Astrocyte (in vitro differentiated cells and primary cell): Measurements from ENCODE around the gene RBM24.

Source experiments
- EZH2 ChIP-seq: IDR thresholded peaks from 2 replicates; pipeline ENCODE4 v1.6.1; 2012; ENCODE audit warnings: mild to moderate bottlenecking, low read length, inconsistent platforms; ENCODE audit not compliant: insufficient read depth
- TF ChIP-seq, protein P1 (sequence below): IDR thresholded peaks from 2 replicates; pipeline ENCODE4 v1.5.1; 2011; ENCODE audit warnings: low read depth, mild to moderate bottlenecking, inconsistent platforms, low read length, moderate library complexity; ENCODE audit not compliant: insufficient read depth

DNA sequence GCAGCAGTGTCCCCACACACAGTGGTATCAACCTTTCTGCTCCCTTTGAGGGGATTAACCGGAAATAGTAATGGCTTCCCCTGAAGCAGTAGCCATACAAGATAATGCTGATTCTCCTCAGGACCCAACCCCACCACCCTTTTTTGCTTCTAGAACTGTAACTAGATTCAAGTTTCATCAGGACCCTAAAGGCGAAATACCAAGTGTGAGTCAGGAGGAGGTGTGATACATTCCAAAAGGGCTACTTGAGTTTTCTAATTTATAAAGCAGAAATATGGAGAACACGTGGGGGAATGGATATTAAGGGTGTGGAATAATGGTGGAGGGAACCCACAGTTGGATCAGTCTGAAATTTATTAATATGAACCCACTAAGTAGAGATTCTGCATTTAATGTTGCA is 60.7 kb downstream of the RBM24 start:
- TF ChIP-seq, protein P1, sequence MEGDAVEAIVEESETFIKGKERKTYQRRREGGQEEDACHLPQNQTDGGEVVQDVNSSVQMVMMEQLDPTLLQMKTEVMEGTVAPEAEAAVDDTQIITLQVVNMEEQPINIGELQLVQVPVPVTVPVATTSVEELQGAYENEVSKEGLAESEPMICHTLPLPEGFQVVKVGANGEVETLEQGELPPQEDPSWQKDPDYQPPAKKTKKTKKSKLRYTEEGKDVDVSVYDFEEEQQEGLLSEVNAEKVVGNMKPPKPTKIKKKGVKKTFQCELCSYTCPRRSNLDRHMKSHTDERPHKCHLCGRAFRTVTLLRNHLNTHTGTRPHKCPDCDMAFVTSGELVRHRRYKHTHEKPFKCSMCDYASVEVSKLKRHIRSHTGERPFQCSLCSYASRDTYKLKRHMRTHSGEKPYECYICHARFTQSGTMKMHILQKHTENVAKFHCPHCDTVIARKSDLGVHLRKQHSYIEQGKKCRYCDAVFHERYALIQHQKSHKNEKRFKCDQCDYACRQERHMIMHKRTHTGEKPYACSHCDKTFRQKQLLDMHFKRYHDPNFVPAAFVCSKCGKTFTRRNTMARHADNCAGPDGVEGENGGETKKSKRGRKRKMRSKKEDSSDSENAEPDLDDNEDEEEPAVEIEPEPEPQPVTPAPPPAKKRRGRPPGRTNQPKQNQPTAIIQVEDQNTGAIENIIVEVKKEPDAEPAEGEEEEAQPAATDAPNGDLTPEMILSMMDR: no peak
- no peak for TF ChIP-seq EZH2
